ENCODE measurements around the gene APOOL.
"Not testable (repeated sequence)": the region's sequence is repeated elsewhere in the genome, so short reads cannot be mapped to it uniquely, and the experiment has no call there.

Gene APOOL

GRCh38 chrX:85051627-85052026 is 48.0 kb downstream of the APOOL start:
- no peak overlapping the region for H3K4me3 ChIP-seq (ENCODE audit: low read depth in 1 of 2, low read length in 1 of 2)
- H3K36me3 ChIP-seq = no peaks in the 10 kb centered on the region
- no peak for TF ChIP-seq CTCF (IDR thresholded peaks at IDR 0.05)
- no peaks in the 10 kb centered on the region for H3K9me3 ChIP-seq
- H3K27me3 ChIP-seq = no peaks in the 10 kb centered on the region
- H3K27ac ChIP-seq = no peak overlapping the region
- no peaks in the 10 kb centered on the region for H3K4me1 ChIP-seq (ENCODE audit: control insufficient read depth in 1 of 2, insufficient read depth in 1 of 2, low read depth in 1 of 2, low read length in 1 of 2)

GRCh38 chrX:85052205-85052604 is 48.5 kb downstream of the APOOL start:
- Histone ChIP-seq H3K27me3 (no peaks in the 10 kb centered on the region), H3K27ac (no peak overlapping the region), H3K9me3 (no peaks in the 10 kb centered on the region), H3K36me3 (no peaks in the 10 kb centered on the region), H3K4me1 (ENCODE audit: control insufficient read depth in 1 of 2, insufficient read depth in 1 of 2, low read depth in 1 of 2, low read length in 1 of 2) (no peaks in the 10 kb centered on the region), H3K4me3 (ENCODE audit: low read depth in 1 of 2, low read length in 1 of 2) (no peak overlapping the region)
- TF ChIP-seq CTCF (IDR thresholded peaks at IDR 0.05) = no peak

GRCh38 chrX:85052636-85053343 is 49.1 kb downstream of the APOOL start:
- Histone ChIP-seq H3K27me3 (no peaks in the 10 kb centered on the region), H3K4me1 (ENCODE audit: control insufficient read depth in 1 of 2, insufficient read depth in 1 of 2, low read depth in 1 of 2, low read length in 1 of 2) (no peaks in the 10 kb centered on the region), H3K27ac (no peak overlapping the region), H3K4me3 (ENCODE audit: low read depth in 1 of 2, low read length in 1 of 2) (no peak overlapping the region), H3K9me3 (no peaks in the 10 kb centered on the region), H3K36me3 (no peaks in the 10 kb centered on the region)
- TF ChIP-seq CTCF (IDR thresholded peaks at IDR 0.05) = no peak

- no peak for TF ChIP-seq CTCF (IDR thresholded peaks at IDR 0.05)
- no peaks in the 10 kb centered on the region for H3K27me3 ChIP-seq
- H3K4me1 ChIP-seq (ENCODE audit: control insufficient read depth in 1 of 2, insufficient read depth in 1 of 2, low read depth in 1 of 2, low read length in 1 of 2) = no peaks in the 10 kb centered on the region
- no peak overlapping the region for H3K4me3 ChIP-seq (ENCODE audit: low read depth in 1 of 2, low read length in 1 of 2)
- H3K36me3 ChIP-seq = no peaks in the 10 kb centered on the region
- H3K9me3 ChIP-seq = no peaks in the 10 kb centered on the region
- no peak overlapping the region for H3K27ac ChIP-seq
These were observed 62.0 kb downstream of the APOOL start for GRCh38 chrX:85065512-85066198.

GRCh38 chrX:85077247-85077646 is 73.6 kb downstream of the APOOL start:
- not testable (repeated sequence) for H3K4me1 ChIP-seq (ENCODE audit: control insufficient read depth in 1 of 2, insufficient read depth in 1 of 2, low read depth in 1 of 2, low read length in 1 of 2); H3K36me3 ChIP-seq; H3K27me3 ChIP-seq; H3K4me3 ChIP-seq (ENCODE audit: low read depth in 1 of 2, low read length in 1 of 2); H3K9me3 ChIP-seq; H3K27ac ChIP-seq

GRCh38 chrX:85084770-85085393 is 81.2 kb downstream of the APOOL start:
- Histone ChIP-seq H3K36me3 (no peaks in the 10 kb centered on the region), H3K4me1 (ENCODE audit: control insufficient read depth in 1 of 2, insufficient read depth in 1 of 2, low read depth in 1 of 2, low read length in 1 of 2) (no peaks in the 10 kb centered on the region), H3K27ac (no peak overlapping the region), H3K4me3 (ENCODE audit: low read depth in 1 of 2, low read length in 1 of 2) (no peak overlapping the region), H3K27me3 (no peaks in the 10 kb centered on the region), H3K9me3 (no peaks in the 10 kb centered on the region)
- TF ChIP-seq CTCF (IDR thresholded peaks at IDR 0.05) = no peak
